ENCODE data around the gene ALK.

The ALK gene

GRCh38 chr2:29310650-29311348, 610.6 kb downstream of the ALK start:
- DNase-seq: no peak
- intact Hi-C loops (cut with DNase I): loop anchor here (10.0 kb wide), 1 partner anchor 534 kb away; no protein-coding TSS in a partner anchor

DNA sequence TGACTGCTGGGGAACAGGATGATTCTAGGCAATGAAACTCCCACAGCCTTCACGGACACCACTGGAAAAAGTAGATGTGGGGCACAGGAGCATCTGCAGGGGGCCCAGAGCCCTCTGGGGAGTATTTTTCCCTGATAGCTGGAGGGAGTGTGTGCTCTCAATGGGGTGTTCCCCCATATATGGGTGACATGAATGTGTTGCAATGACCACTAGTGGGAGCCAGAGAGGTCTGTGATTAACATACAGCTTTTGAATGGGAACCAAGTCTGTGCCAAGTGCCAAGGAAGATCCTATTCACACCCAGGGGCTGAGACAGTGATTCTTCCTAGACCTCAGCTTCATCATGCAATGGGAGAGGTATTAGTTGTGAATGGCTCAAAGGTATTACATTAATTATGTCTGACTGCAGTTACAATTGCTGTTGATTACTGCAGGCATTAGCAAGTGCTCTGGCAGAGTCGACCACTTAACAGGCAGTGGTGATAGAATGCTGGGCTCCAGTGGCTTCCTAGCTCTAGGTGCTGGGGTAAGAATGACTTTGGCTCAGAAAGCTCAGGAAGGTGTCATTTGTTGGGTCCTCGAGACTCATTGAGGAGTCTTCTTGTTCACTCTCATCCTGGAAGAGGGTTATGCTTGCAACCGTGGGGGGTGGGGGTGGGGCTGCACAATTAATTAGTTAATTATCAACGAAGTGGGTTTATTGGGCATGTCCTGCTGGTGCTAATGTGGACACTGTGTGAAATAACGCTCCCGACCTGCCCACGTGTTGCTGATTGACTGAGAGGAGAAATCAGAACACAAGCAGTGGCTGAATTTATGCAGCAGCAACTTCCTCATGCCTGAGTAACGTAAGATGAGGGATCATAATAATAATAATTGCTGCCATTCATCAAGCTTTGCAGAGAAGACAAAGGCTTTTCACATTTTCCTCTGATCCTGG, 612.0 kb downstream of the ALK start:
- intact Hi-C loops (cut with DNase I): loop anchor here (10.0 kb wide), 1 partner anchor 535 kb away; no protein-coding TSS in a partner anchor
- DNase-seq: peak in 35 of 42 donors; percentile 20 to 89 (median 60)

DNA sequence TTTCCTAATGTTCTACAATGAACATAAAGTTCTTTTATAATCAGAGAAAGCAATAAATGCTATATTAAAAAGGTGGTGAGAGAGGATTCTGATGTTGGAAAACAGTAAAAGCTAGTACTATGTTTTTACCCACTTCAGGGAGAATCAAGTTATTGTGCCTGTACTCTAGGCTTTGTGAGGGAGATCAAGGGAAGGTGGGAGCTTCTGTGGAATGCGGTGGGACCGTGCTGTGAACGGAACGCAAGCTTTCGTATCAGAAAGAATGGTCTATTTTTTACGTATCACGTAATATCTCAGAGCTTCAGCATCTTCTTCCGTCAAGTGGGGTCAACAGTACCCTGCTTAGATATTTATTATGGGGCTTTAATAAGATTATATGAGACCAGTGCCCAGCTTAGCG, 613.0 kb downstream of the ALK start:
- intact Hi-C loops (cut with DNase I): no loop called here
- DNase-seq: no peak

- intact Hi-C loops (cut with DNase I): no loop called here
- no peak for DNase-seq
Measured at GRCh38 chr2:29307519-29307918, 613.9 kb downstream of the ALK start.

GRCh38 chr2:29305762-29306161, 615.6 kb downstream of the ALK start:
- intact Hi-C loops (cut with DNase I): no loop called here
- DNase-seq: peak in 32 of 42 donors; percentile 9 to 82 (median 44)

DNA sequence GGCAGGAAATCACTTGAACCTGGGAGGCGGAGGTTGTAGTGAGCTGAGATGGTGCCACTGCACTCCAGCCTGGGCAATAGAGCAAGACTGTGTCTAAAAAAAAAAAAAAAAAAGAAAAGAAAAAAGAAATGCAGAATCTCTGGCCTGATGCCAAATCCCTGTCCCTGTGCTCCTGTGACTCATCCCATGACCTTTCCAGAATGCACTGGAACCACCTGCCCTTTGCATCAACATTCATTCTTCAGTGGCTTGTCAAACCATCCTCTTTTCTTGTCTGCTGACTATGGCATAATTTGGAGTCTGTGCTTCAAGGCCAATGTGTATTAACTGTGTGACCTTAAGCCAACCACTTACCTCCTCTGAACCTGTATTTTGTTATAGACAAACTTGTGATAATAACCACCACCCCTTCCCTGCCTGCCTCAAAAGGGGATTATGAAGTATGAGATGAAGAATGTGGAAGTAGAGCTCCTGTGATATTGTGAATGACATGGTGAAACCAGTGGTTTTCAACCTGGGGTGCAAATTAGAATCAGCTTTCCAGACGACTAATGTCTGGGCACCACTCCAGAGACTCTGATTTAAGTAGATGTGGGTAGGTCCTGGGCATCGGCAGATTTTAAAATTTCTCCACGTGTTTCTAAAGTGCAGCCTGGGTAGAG, 616.9 kb downstream of the ALK start:
- intact Hi-C loops (cut with DNase I): no loop called here
- DNase-seq: no peak

GRCh38 chr2:29296585-29296984, 624.8 kb downstream of the ALK start:
- intact Hi-C loops (cut with DNase I): no loop called here
- no peak for DNase-seq

GRCh38 chr2:29295845-29296244, 625.5 kb downstream of the ALK start:
- peak in 38 of 42 donors; percentile 23 to 81 (median 50) for DNase-seq

GRCh38 chr2:29293830-29294438, 627.5 kb downstream of the ALK start:
- DNase-seq: peak in 1 of 42 donors; percentile 9
- intact Hi-C loops (cut with DNase I): no loop called here

More at GRCh38 chr2:29295845-29296244, 625.5 kb downstream of the ALK start:
- intact Hi-C loops (cut with DNase I): no loop called here

- DNase-seq: no peak
- intact Hi-C loops (cut with DNase I): no loop called here
Measured at GRCh38 chr2:29290293-29291047, 630.9 kb downstream of the ALK start.

GRCh38 chr2:29284671-29285070, 636.7 kb downstream of the ALK start:
- intact Hi-C loops (cut with DNase I): no loop called here
- DNase-seq: no peak

DNA sequence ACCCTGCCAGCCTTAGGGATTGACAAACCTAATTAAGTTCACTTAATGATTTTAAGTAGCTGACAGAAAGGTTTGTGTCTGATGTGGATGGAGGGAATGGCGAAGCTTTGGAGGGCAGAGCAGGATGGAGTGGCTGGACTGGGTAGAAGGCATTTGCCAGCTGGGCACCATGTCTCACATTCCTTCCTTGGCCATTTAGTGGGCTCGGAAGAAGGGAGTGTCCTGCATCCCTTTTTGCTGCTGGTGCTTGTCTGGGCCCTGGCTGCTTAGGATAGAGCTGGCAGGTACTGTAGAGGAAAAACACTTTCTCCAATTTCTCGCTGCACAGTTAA, 639.5 kb downstream of the ALK start:
- peak in 11 of 42 donors; percentile 2 to 48 (median 19) for DNase-seq
- intact Hi-C loops (cut with DNase I): no loop called here

DNA sequence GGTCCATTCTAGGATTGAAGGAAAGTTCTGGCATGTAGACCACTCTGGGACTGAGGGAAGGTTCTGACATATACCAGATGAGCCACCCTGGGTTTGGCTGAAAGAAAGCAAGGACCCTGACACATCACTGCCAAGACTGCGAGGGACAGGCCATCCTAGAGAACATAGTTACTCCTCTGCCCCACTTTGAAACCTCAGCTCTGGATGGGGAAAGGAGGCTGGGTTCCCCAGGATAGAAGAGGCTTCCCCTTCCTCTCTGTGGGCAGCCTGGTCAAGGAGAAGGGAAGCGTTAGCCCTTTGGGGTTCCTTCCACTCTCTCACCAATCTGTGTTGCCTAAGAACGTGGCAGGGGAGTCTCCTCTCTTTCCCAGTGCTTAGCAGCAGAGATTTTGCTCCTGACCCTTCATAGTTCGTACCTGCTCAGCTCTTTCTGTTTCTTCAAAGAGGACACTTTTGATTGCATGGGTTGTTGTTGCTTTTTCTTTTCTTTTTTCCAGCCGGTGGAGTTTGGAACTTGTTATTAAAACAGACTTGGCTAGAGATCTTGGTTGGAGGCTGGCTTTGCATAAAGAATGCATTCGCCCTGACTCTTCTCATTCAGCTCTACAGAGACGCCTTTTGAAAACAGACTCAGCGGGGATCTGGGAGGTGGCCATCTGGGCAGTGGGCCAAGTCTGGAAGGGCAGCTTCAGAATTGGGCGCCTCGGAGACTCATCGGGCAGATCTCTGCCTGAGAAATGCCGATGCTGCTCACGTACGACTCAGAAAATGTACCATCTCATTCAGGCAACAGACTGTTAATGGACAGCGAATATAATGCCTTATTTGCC, 640.1 kb downstream of the ALK start:
- peak; percentile 55 to 94 (median 87) for DNase-seq
- intact Hi-C loops (cut with DNase I): no loop called here

GRCh38 chr2:29278966-29279365, 642.4 kb downstream of the ALK start:
- peak in 2 of 42 donors; percentile 33 to 43 for DNase-seq
- intact Hi-C loops (cut with DNase I): no loop called here

DNA sequence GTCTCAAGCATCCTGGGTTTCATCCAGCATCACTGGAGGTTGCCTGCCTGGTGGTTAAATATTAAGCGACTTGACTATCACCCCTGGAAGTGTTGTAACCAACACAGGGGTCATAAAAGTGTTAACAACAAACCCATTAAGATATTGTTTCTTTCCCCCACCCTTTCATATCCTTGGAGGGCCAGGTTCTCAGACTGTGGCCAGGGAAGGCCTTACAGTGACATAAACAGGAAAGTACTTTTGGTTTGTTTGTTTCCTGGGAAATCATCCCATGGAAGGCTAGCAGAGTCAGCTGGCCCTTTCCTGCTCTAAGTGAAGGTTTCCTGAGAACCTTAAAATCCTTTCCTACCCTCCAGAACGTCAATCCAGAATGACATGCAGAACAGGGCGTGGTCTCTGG, 645.2 kb downstream of the ALK start:
- intact Hi-C loops (cut with DNase I): no loop called here

GRCh38 chr2:29275186-29275585, 646.2 kb downstream of the ALK start:
- DNase-seq: no peak
- intact Hi-C loops (cut with DNase I): no loop called here

More for the DNA sequence above, 645.2 kb downstream of the ALK start:
- no peak for DNase-seq
